DOHH2 (cell line): ENCODE data around the gene RPS6KA4.

Experiments used
- H3F3A ChIP-seq: fragments of 200-600 bp; sonication (generic), shearing (Covaris generic); 2 replicates; pipeline ENCODE4 v1.6.0; 2016; ENCODE audit warnings: antibody characterized with exemption, mild to moderate bottlenecking; ENCODE audit not compliant: control insufficient read depth, insufficient read depth
- H3K27ac ChIP-seq: fragments of 200-600 bp; sonication (generic); 2 replicates; pipeline ENCODE4 v1.5.1; 2014; ENCODE audit warnings: low read depth, mild to moderate bottlenecking, low read length, moderate library complexity
- H3K27me3 ChIP-seq: fragments of 200-600 bp; sonication (generic); 2 replicates; pipeline ENCODE4 v1.6.1; 2014; ENCODE audit warnings: mild to moderate bottlenecking, low read length, mixed read lengths; ENCODE audit not compliant: control insufficient read depth
- H3K36me3 ChIP-seq: fragments of 200-600 bp; sonication (generic); 2 replicates; pipeline ENCODE4 v1.6.1; 2014; ENCODE audit warnings: mild to moderate bottlenecking, low read length, moderate library complexity, mixed read lengths; ENCODE audit not compliant: control insufficient read depth
- H3K4me1 ChIP-seq: fragments of 200-600 bp; sonication (generic); 2 replicates; pipeline ENCODE4 v1.6.1; 2014; ENCODE audit warnings: mild to moderate bottlenecking, low read length, mixed read lengths; ENCODE audit not compliant: control insufficient read depth
- H3K4me2 ChIP-seq: fragments of 200-600 bp; sonication (generic); 2 replicates; pipeline ENCODE4 v1.6.0; 2014; ENCODE audit warnings: mild to moderate bottlenecking, low read length, moderate library complexity
- H3K4me3 ChIP-seq: fragments of 200-600 bp; sonication (generic); 2 replicates; pipeline ENCODE4 v1.5.1; 2014; ENCODE audit warnings: mild to moderate bottlenecking, low read length, mixed read lengths
- H3K79me2 ChIP-seq: fragments of 200-600 bp; sonication (generic); 2 replicates; pipeline ENCODE4 v1.6.1; 2014; ENCODE audit warnings: mild to moderate bottlenecking, low read length, mixed read lengths; ENCODE audit not compliant: control insufficient read depth
- H3K9me2 ChIP-seq: fragments of 200-600 bp; sonication (generic); replicated peaks from 2 replicates; pipeline ENCODE4 v1.6.1; 2014; ENCODE audit warnings: mild to moderate bottlenecking, low read length, mixed read lengths; ENCODE audit not compliant: control insufficient read depth
- H3K9me3 ChIP-seq: fragments of 200-600 bp; sonication (generic); 2 replicates; pipeline ENCODE4 v1.6.1; 2014; ENCODE audit warnings: antibody characterized with exemption, low read length, mixed read lengths; ENCODE audit not compliant: control insufficient read depth, insufficient read depth
- H4K20me1 ChIP-seq: fragments of 200-600 bp; sonication (generic); 2 replicates; pipeline ENCODE4 v1.6.0; 2014; ENCODE audit warnings: low read depth, mild to moderate bottlenecking, antibody characterized with exemption, low read length, moderate library complexity; ENCODE audit not compliant: control insufficient read depth, insufficient read depth
- EZH2phosphoT487 ChIP-seq: fragments of 200-600 bp; sonication (generic); IDR thresholded peaks from 2 replicates; pipeline ENCODE4 v1.6.1; 2017; ENCODE audit warnings: borderline replicate concordance, mild to moderate bottlenecking, antibody characterized with exemption, low read length, moderate library complexity, mixed read lengths
- TF ChIP-seq, protein P1 (sequence below): fragments of 200-600 bp; sonication (generic); IDR thresholded peaks from one replicate; pipeline ENCODE4 v1.5.1; 2014; ENCODE audit warnings: antibody characterized with exemption, mild to moderate bottlenecking, low read depth, low read length; ENCODE audit not compliant: poor library complexity, severe bottlenecking

RPS6KA4 gene

DNA sequence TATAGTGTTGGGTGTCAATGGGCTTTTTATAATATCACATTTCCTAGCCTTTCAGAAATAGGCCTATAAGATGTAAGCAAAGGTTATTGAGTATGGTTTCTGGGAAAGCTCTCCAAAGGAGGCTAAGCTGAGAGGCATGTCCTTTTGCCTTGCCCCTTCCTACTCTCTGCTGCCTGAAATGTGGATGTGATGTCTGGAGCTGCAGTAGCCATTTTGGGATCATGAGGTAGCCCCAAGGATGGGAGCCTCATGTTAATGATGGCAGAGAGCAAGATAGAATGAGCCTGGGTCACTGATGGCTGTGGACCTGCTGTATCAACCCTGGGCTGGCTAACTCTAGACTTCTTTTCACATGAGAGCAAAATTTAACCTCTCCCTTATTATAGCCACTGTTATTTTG is 29.0 kb downstream of the RPS6KA4 start:
- no peak overlapping the region for H3K4me3 ChIP-seq
- H3K27ac ChIP-seq: no peak overlapping the region
- no peak for TF ChIP-seq EZH2phosphoT487
- TF ChIP-seq, protein P1, sequence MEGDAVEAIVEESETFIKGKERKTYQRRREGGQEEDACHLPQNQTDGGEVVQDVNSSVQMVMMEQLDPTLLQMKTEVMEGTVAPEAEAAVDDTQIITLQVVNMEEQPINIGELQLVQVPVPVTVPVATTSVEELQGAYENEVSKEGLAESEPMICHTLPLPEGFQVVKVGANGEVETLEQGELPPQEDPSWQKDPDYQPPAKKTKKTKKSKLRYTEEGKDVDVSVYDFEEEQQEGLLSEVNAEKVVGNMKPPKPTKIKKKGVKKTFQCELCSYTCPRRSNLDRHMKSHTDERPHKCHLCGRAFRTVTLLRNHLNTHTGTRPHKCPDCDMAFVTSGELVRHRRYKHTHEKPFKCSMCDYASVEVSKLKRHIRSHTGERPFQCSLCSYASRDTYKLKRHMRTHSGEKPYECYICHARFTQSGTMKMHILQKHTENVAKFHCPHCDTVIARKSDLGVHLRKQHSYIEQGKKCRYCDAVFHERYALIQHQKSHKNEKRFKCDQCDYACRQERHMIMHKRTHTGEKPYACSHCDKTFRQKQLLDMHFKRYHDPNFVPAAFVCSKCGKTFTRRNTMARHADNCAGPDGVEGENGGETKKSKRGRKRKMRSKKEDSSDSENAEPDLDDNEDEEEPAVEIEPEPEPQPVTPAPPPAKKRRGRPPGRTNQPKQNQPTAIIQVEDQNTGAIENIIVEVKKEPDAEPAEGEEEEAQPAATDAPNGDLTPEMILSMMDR: no peak
- peaks cover 18% of the 10 kb centered on the region for H3K4me1 ChIP-seq
- no peaks in the 10 kb centered on the region for H3K79me2 ChIP-seq
- no peak overlapping the region for H3K4me2 ChIP-seq
- no peaks in the 10 kb centered on the region for H3K27me3 ChIP-seq
- no peaks in the 10 kb centered on the region for H3F3A ChIP-seq
- no peaks in the 10 kb centered on the region for H3K36me3 ChIP-seq
- H4K20me1 ChIP-seq: no peaks in the 10 kb centered on the region
- H3K9me3 ChIP-seq: no peaks in the 10 kb centered on the region
- H3K9me2 ChIP-seq: no peaks in the 10 kb centered on the region

DNA sequence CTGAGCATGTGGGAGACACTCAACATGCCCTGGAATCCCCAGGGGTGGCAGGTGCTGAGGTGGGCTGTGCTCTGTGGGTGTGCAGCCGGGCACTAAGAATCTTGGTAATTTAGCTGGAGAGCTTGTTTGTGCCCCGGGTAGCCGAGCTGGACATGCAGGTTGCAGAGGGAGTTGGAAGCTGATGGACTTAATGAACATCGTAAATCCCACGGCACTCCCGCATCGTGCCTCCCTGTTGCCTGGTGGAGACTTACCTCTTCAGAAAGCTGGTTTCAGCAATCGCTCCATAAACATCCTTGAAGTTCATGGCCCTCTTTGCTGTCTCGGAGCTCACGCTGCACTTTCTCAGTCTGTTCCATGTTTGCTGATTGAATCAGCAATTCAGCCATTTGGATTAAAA is 29.9 kb downstream of the RPS6KA4 start:
- H3K4me1 ChIP-seq: peaks cover 18% of the 10 kb centered on the region
- no peaks in the 10 kb centered on the region for H3K36me3 ChIP-seq
- H3F3A ChIP-seq: no peaks in the 10 kb centered on the region
- no peaks in the 10 kb centered on the region for H3K27me3 ChIP-seq
- no peaks in the 10 kb centered on the region for H3K79me2 ChIP-seq
- no peaks in the 10 kb centered on the region for H3K9me2 ChIP-seq
- H3K27ac ChIP-seq: no peak overlapping the region
- no peaks in the 10 kb centered on the region for H4K20me1 ChIP-seq
- TF ChIP-seq EZH2phosphoT487: no peak
- TF ChIP-seq, protein P1: no peak
- no peak overlapping the region for H3K4me2 ChIP-seq
- H3K4me3 ChIP-seq: no peak overlapping the region
- no peaks in the 10 kb centered on the region for H3K9me3 ChIP-seq

DNA sequence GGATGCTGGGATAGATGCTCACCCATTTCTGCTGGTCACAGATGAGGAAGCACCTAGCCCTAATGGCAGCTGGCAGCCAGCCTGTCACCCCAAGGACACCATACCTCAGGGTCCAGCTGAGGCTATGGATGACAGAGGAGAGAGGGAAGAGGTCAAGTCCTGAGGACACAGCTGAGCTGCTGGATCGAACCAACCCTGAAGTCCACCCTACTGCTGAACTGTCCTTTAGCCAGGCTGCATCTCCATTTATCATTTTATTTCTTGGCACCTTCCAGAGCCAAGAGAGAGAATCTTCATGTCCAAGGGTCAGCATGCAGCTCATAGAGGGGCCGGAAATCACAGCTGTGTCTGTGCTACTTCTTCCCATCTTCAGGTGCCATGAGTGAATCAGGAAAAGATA is 30.9 kb downstream of the RPS6KA4 start:
- H3K9me2 ChIP-seq: no peaks in the 10 kb centered on the region
- TF ChIP-seq EZH2phosphoT487: no peak
- TF ChIP-seq, protein P1: no peak
- no peak overlapping the region for H3K4me3 ChIP-seq
- no peak overlapping the region for H3K4me2 ChIP-seq
- H3K27ac ChIP-seq: no peak overlapping the region
- peaks cover 17% of the 10 kb centered on the region for H3K4me1 ChIP-seq
- no peaks in the 10 kb centered on the region for H3F3A ChIP-seq
- H3K79me2 ChIP-seq: no peaks in the 10 kb centered on the region
- H3K27me3 ChIP-seq: no peaks in the 10 kb centered on the region
- H4K20me1 ChIP-seq: no peaks in the 10 kb centered on the region
- no peaks in the 10 kb centered on the region for H3K36me3 ChIP-seq
- no peaks in the 10 kb centered on the region for H3K9me3 ChIP-seq

DNA sequence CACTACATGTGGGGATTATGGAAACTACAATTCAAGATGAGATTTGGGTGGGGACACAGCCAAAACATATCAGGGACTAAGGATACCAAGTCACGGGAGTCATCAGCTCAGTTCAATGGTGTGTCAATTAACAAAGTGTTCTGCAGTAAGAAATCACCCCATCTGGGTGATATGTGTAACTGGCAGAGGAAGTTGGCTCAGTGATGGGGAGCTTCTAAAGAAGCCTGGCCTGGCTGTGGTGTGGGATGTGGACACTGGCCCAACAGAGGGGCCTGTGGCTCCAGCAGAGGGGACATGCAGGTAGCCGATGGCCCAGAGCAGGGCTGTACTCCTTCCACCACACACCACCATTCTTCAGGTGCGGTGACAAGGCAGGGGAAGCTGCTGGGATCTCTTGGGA is 31.6 kb downstream of the RPS6KA4 start:
- Histone ChIP-seq H3K9me3 (no peaks in the 10 kb centered on the region), H3K4me2 (no peak overlapping the region), H3K27me3 (no peaks in the 10 kb centered on the region), H3K9me2 (no peaks in the 10 kb centered on the region), H3K4me1 (peaks cover 11% of the 10 kb centered on the region), H3K79me2 (no peaks in the 10 kb centered on the region), H4K20me1 (no peaks in the 10 kb centered on the region), H3K4me3 (no peak overlapping the region), H3F3A (no peaks in the 10 kb centered on the region), H3K27ac (no peak overlapping the region), H3K36me3 (no peaks in the 10 kb centered on the region)
- TF ChIP-seq EZH2phosphoT487: no peak
- TF ChIP-seq, protein P1: no peak
